Tibial artery (tissue), 4 donors: ENCODE results near the gene SP3.

Experiments used
- DNase-seq, 2 donors: peaks; one replicate each; pipeline ENCODE4 v3.0.0-alpha.2; 2019
- H3K27ac ChIP-seq, 2 donors: fragments of 200-600 bp; sonication (generic) in 1 of 2; 1 replicate in 1 of 2; 2 replicates in 1 of 2; pipeline ENCODE4 v1.5.1; 2018 to 2019; ENCODE audit warnings: mild to moderate bottlenecking in 1 of 2
- H3K27me3 ChIP-seq, 2 donors: fragments of 200-600 bp; sonication (generic) in 1 of 2; one replicate each; pipeline versions ENCODE4 v1.5.1 to v1.6.0; 2016 to 2019
- H3K36me3 ChIP-seq, 3 donors: fragments of 200-600 bp; sonication (generic) in 2 of 3; one replicate each; pipeline ENCODE4 v1.5.1; 2016 to 2019; ENCODE audit warnings: mild to moderate bottlenecking in 2 of 3
- H3K4me1 ChIP-seq, 4 donors: fragments of 200-600 bp; sonication (generic) in 2 of 4; 1 replicate in 3 of 4; 2 replicates in 1 of 4; pipeline ENCODE4 v1.5.1; 2016 to 2019
- H3K4me3 ChIP-seq, 2 donors: fragments of 200-600 bp; sonication (generic) in 1 of 2; 1 replicate in 1 of 2; 2 replicates in 1 of 2; pipeline ENCODE4 v1.5.1; 2018 to 2019; ENCODE audit warnings: mild to moderate bottlenecking in 2 of 2
- H3K9me3 ChIP-seq, 3 donors: fragments of 200-600 bp; sonication (generic) in 1 of 3; one replicate each; pipeline ENCODE4 v1.5.1; 2016 to 2019
- CTCF ChIP-seq, 2 experiments: fragments of 200-600 bp in 1 of 2; fragments of 450-650 bp in 1 of 2; IDR thresholded peaks; one replicate each; pipeline ENCODE4 v1.5.1; 2017 to 2019; ENCODE audit warnings: antibody characterized with exemption in 2 of 2, mild to moderate bottlenecking in 1 of 2, moderate library complexity in 1 of 2
- intact Hi-C: fragments of 100-400 bp; cut with DNase I; formaldehyde crosslinking; loops from one replicate; pipeline ENCODE4 v1.15.0; 2023; ENCODE audit warnings: low total_unique reads

Gene SP3

GRCh38 chr2:173958198-173958846 lies 6.9 kb downstream of the SP3 start:
- no peak for TF ChIP-seq CTCF (IDR thresholded peaks at IDR 0.05)
- DNase-seq, result no peak
- intact Hi-C loops, result no loop called here
- peaks cover 15 to 22% (median 21%) of the 10 kb centered on the region in 3 donors for H3K36me3 ChIP-seq
- peaks cover 0 to 93% (median 37%) of the 10 kb centered on the region in 4 donors for H3K4me1 ChIP-seq
- H3K4me3 ChIP-seq, result no peak overlapping the region
- H3K9me3 ChIP-seq, result no peaks in the 10 kb centered on the region
- peak overlapping the region in 1 of 2 donors; percentile 20 for H3K27ac ChIP-seq
- no peaks in the 10 kb centered on the region for H3K27me3 ChIP-seq

GRCh38 chr2:173957517-173957916 lies 7.7 kb downstream of the SP3 start:
- no peak for TF ChIP-seq CTCF (IDR thresholded peaks at IDR 0.05)
- Histone ChIP-seq H3K27ac (peak overlapping the region in 1 of 2 donors; percentile 6), H3K27me3 (no peaks in the 10 kb centered on the region), H3K9me3 (no peaks in the 10 kb centered on the region), H3K4me3 (no peak overlapping the region), H3K4me1 (peaks cover 0 to 98% (median 43%) of the 10 kb centered on the region in 4 donors), H3K36me3 (peaks cover 15 to 29% (median 22%) of the 10 kb centered on the region in 3 donors)
- DNase-seq, result no peak
- intact Hi-C loops, result no loop called here

GRCh38 chr2:173956454-173956853 lies 8.7 kb downstream of the SP3 start:
- intact Hi-C loops, result no loop called here
- no peaks in the 10 kb centered on the region for H3K27me3 ChIP-seq
- peaks cover 0 to 98% (median 45%) of the 10 kb centered on the region in 4 donors for H3K4me1 ChIP-seq
- H3K36me3 ChIP-seq, result peaks cover 15 to 29% (median 22%) of the 10 kb centered on the region in 3 donors
- DNase-seq, result no peak
- no peaks in the 10 kb centered on the region for H3K9me3 ChIP-seq
- no peak for TF ChIP-seq CTCF (IDR thresholded peaks at IDR 0.05)
- H3K27ac ChIP-seq, result peak overlapping the region in 1 of 2 donors; percentile 21
- H3K4me3 ChIP-seq, result no peak overlapping the region

- intact Hi-C loops, result no loop called here
- no peak for TF ChIP-seq CTCF (IDR thresholded peaks at IDR 0.05)
- no peaks in the 10 kb centered on the region for H3K9me3 ChIP-seq
- peaks cover 0 to 98% (median 46%) of the 10 kb centered on the region in 4 donors for H3K4me1 ChIP-seq
- no peak overlapping the region for H3K27ac ChIP-seq
- H3K27me3 ChIP-seq, result no peaks in the 10 kb centered on the region
- no peak for DNase-seq
- no peak overlapping the region for H3K4me3 ChIP-seq
- peaks cover 15 to 25% (median 20%) of the 10 kb centered on the region in 3 donors for H3K36me3 ChIP-seq
Measured at GRCh38 chr2:173955867-173956266, 9.3 kb downstream of the SP3 start.

- TF ChIP-seq CTCF (IDR thresholded peaks at IDR 0.05), result no peak
- intact Hi-C loops, result no loop called here
- H3K27ac ChIP-seq, result no peak overlapping the region
- no peak overlapping the region for H3K4me3 ChIP-seq
- H3K9me3 ChIP-seq, result no peaks in the 10 kb centered on the region
- H3K36me3 ChIP-seq, result peaks cover 15 to 24% (median 19%) of the 10 kb centered on the region in 3 donors
- no peak for DNase-seq
- no peaks in the 10 kb centered on the region for H3K27me3 ChIP-seq
- H3K4me1 ChIP-seq, result peaks cover 0 to 98% (median 45%) of the 10 kb centered on the region in 4 donors
Measured at GRCh38 chr2:173955004-173955403, 10.2 kb downstream of the SP3 start.
